ENCODE results near the gene GLS.
"Not testable (repeated sequence)": the region's sequence is repeated elsewhere in the genome, so short reads cannot be mapped to it uniquely, and the experiment has no call there.

GLS gene

GRCh38 chr2:190849774-190850173, 30.8 kb upstream of the GLS start:
- no peaks in the 10 kb centered on the region for H3K9me3 ChIP-seq (ENCODE audit: insufficient read depth, low read length)
- no peak overlapping the region for H3K27ac ChIP-seq (ENCODE audit: low read length)
- no peaks in the 10 kb centered on the region for H3K79me2 ChIP-seq (ENCODE audit: low read length)
- no peak overlapping the region for H3K4me3 ChIP-seq (ENCODE audit: low read length)
- no peak overlapping the region for H3K9ac ChIP-seq (ENCODE audit: low read length)
- no peak overlapping the region for H3K4me2 ChIP-seq (ENCODE audit: low read length)
- peaks cover 29% of the 10 kb centered on the region for H3K4me1 ChIP-seq (ENCODE audit: low read length)
- H2AFZ ChIP-seq (ENCODE audit: low read depth, low read length), result no peak overlapping the region
- no peaks in the 10 kb centered on the region for H4K20me1 ChIP-seq (ENCODE audit: insufficient read depth, low read length)
- TF ChIP-seq EZH2phosphoT487 (IDR thresholded peaks at IDR 0.05; ENCODE audit: low read depth), result no peak
- TF ChIP-seq CTCF (IDR thresholded peaks at IDR 0.05; ENCODE audit: low read depth, low read length), result no peak
- no peaks in the 10 kb centered on the region for H3K36me3 ChIP-seq (replicated peaks; ENCODE audit: low read depth, low read length)
- no peaks in the 10 kb centered on the region for H3K27me3 ChIP-seq (ENCODE audit: low read depth, low read length)

GRCh38 chr2:190853022-190853421, 27.6 kb upstream of the GLS start:
- H3K9me3 ChIP-seq (ENCODE audit: insufficient read depth, low read length); H3K79me2 ChIP-seq (ENCODE audit: low read length); H3K4me3 ChIP-seq (ENCODE audit: low read length); H3K27me3 ChIP-seq (ENCODE audit: low read depth, low read length); H3K27ac ChIP-seq (ENCODE audit: low read length); H3K36me3 ChIP-seq (replicated peaks; ENCODE audit: low read depth, low read length); H4K20me1 ChIP-seq (ENCODE audit: insufficient read depth, low read length); H3K9ac ChIP-seq (ENCODE audit: low read length); H3K4me2 ChIP-seq (ENCODE audit: low read length); H2AFZ ChIP-seq (ENCODE audit: low read depth, low read length): not testable (repeated sequence)
- H3K4me1 ChIP-seq (ENCODE audit: low read length), result peaks cover 20% of the 10 kb centered on the region

GRCh38 chr2:190853531-190854383, 26.9 kb upstream of the GLS start:
- H3K4me1 ChIP-seq (ENCODE audit: low read length), result peaks cover 20% of the 10 kb centered on the region
- H3K9me3 ChIP-seq (ENCODE audit: insufficient read depth, low read length), result no peaks in the 10 kb centered on the region
- peak overlapping the region; percentile 56 for H3K4me2 ChIP-seq (ENCODE audit: low read length)
- no peaks in the 10 kb centered on the region for H3K27me3 ChIP-seq (ENCODE audit: low read depth, low read length)
- H3K36me3 ChIP-seq (replicated peaks; ENCODE audit: low read depth, low read length), result no peaks in the 10 kb centered on the region
- peak overlapping the region; percentile 34 for H3K27ac ChIP-seq (ENCODE audit: low read length)
- TF ChIP-seq EZH2phosphoT487 (IDR thresholded peaks at IDR 0.05; ENCODE audit: low read depth), result no peak
- no peak for TF ChIP-seq CTCF (IDR thresholded peaks at IDR 0.05; ENCODE audit: low read depth, low read length)
- no peaks in the 10 kb centered on the region for H3K79me2 ChIP-seq (ENCODE audit: low read length)
- H4K20me1 ChIP-seq (ENCODE audit: insufficient read depth, low read length), result no peaks in the 10 kb centered on the region
- H3K4me3 ChIP-seq (ENCODE audit: low read length), result peak overlapping the region; percentile 23; the same call in 1 of the 2 replicates
- H2AFZ ChIP-seq (ENCODE audit: low read depth, low read length), result no peak overlapping the region
- H3K9ac ChIP-seq (ENCODE audit: low read length), result 0 out of 2 replicates have a peak overlapping the region, but pooled peaks have one; percentile 17

GRCh38 chr2:190854726-190855125, 25.9 kb upstream of the GLS start:
- Histone ChIP-seq H3K9ac (ENCODE audit: low read length) (no peak overlapping the region), H3K9me3 (ENCODE audit: insufficient read depth, low read length) (no peaks in the 10 kb centered on the region), H3K27ac (ENCODE audit: low read length) (no peak overlapping the region), H3K27me3 (ENCODE audit: low read depth, low read length) (no peaks in the 10 kb centered on the region), H4K20me1 (ENCODE audit: insufficient read depth, low read length) (no peaks in the 10 kb centered on the region), H3K4me3 (ENCODE audit: low read length) (no peak overlapping the region), H3K79me2 (ENCODE audit: low read length) (no peaks in the 10 kb centered on the region), H3K4me2 (ENCODE audit: low read length) (no peak overlapping the region), H3K36me3 (replicated peaks; ENCODE audit: low read depth, low read length) (no peaks in the 10 kb centered on the region), H3K4me1 (ENCODE audit: low read length) (peaks cover 20% of the 10 kb centered on the region), H2AFZ (ENCODE audit: low read depth, low read length) (no peak overlapping the region)
- no peak for TF ChIP-seq CTCF (IDR thresholded peaks at IDR 0.05; ENCODE audit: low read depth, low read length)
- TF ChIP-seq EZH2phosphoT487 (IDR thresholded peaks at IDR 0.05; ENCODE audit: low read depth), result no peak
